Jurkat, Clone E6-1 (cell line): ENCODE measurements around the gene PGC. TPM values are rescaled to one million over a fixed set of nuclear protein-coding genes. Genes with fewer than 3 reads are reported as not detected.

Experiments
- DNase-seq: peaks from one replicate; pipeline ENCODE4 v3.0.0-alpha.2; 2011; ENCODE audit warnings: low read depth, low spot score
- H3K4me3 ChIP-seq: 2 replicates; pipeline ENCODE4 v1.5.1; 2011; ENCODE audit warnings: mild to moderate bottlenecking, low read length, control low read depth, moderate library complexity
- polyA plus RNA-seq: library from polyadenylated mRNA; unstranded; fragments of >200 nt; gene quantifications from one replicate; pipeline ENCODE4 v1.2.1, GENCODE V29; 2012; ENCODE audit warnings: missing spikeins; ENCODE audit not compliant: insufficient read length, insufficient read depth

The PGC gene
- not detected for polyA plus RNA-seq

GRCh38 chr6:41747256-41748101, at the start of gene PGC:
Gene PGC, minus strand, starts transcription at chr6:41747397. Its CDS starts 63 bp downstream, at chr6:41747334.
- no peak for DNase-seq
- H3K4me3 ChIP-seq: no peak within 1 kb of the TSS

GRCh38 chr6:41796474-41796873, 49.3 kb upstream of the PGC start:
- no peak for DNase-seq
- H3K4me3 ChIP-seq: no peak overlapping the region

DNA sequence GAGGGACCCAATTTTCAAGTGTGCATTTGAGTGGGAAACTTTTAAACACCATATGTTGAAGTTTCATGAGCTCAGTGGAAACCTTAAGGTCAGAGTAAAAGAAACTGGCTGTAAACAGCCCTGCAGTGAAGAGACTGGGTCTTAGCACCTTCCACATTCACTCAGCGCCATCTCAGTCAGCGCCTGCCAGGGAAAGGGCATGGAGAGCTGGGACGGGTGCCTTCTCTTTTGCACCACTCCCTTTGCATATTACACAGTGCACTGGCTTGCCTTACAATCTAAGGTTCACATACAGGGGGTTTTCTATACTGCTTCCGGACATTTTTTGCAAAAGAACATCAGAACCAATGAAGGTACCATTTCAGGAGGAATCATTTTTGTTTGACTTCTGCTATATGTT, 44.8 kb upstream of the PGC start:
- H3K4me3 ChIP-seq: no peak overlapping the region
- DNase-seq: no peak

- H3K4me3 ChIP-seq: no peak overlapping the region
- no peak for DNase-seq
These were observed 44.1 kb upstream of the PGC start for GRCh38 chr6:41791305-41791704.

DNA sequence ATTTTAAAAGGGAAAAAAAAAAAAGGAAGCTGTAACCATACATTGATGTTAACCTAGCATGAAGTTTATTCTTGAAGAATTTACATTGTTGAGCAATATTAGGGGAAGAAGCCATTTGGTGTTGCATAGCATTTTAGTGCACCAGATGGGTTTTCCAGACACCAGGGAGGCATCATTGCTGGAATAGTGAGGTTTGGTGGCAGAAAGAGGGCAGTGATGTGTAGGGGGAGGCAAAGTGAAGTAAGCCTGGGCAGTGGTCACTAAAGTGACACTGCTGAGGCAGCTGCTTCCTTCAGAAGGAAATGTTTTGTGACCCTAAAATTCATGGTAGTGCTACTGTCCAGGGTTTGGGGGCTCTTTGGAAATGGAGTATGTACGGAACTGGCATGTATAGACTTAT, 42.8 kb upstream of the PGC start:
- no peak for DNase-seq
- no peak overlapping the region for H3K4me3 ChIP-seq

- H3K4me3 ChIP-seq: no peak overlapping the region
- no peak for DNase-seq
These were observed 42.2 kb upstream of the PGC start for GRCh38 chr6:41789390-41789724.

GRCh38 chr6:41787219-41787917, 40.2 kb upstream of the PGC start, which contains the start of gene TOMM6:
Gene TOMM6, plus strand, starts transcription at chr6:41787694. Its CDS starts 4 bp downstream, at chr6:41787698.
- peak; percentile 90 for DNase-seq
- peak within 1 kb of the TSS; percentile 100 for H3K4me3 ChIP-seq

GRCh38 chr6:41786451-41787218, 39.4 kb upstream of the PGC start:
- peak overlapping the region; percentile 100 for H3K4me3 ChIP-seq
- peak; percentile 39 for DNase-seq

- no peak for DNase-seq
- H3K4me3 ChIP-seq: peak overlapping the region; percentile 100
These were observed 38.7 kb upstream of the PGC start for GRCh38 chr6:41785689-41786450.

DNA sequence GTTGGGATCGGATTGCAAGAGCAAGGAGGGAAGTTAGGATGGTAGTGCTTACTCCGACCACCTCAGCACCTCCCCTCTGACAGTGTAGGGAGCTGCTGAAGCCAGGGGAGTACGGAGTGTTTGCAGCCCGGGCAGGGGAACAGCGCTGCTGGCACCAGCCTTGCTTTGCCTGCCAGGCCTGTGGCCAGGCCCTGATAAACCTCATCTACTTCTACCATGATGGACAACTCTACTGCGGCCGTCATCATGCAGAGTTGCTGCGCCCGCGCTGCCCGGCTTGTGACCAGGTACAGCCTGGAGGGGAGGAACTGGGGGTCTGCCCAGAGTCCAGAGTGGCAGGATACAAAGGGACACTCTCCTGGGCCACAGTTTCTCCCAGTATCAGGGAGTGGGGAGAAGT, 38.1 kb upstream of the PGC start:
- no peak for DNase-seq
- H3K4me3 ChIP-seq: no peak overlapping the region

- H3K4me3 ChIP-seq: no peak overlapping the region
- DNase-seq: no peak
These were observed 37.5 kb upstream of the PGC start for GRCh38 chr6:41784581-41785171.

DNA sequence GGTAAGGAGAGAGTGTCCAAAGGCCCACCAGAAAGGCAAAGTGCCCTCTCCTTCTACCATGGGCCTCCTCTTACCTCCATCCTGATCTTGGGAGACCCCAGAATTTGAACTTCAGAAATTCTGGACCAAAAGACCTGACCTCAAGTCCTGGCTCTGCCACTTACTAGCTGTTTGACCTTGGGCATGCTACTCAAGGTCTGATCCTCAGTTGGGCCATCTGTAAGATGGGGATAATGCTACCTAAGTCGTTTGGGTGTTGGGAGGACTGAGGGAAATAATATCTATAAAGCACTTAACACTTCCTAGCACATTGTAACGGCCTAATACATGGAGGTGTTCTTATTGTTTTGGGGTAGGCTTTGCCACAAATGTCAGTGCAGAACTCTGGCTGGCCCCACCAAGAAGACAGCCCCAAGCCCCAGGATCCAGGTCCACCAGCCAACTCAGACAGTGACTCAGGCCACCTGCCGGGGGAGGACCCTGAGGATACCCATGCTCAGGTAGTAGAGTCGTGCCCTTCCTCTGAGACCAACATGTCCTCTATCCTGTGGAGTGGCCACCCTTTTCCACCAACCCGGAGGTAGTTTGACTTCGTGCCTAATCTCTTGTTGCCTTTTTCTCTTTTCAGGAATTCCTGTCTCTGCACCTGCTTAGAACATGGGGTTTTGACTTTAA, 36.0 kb upstream of the PGC start:
- no peak for DNase-seq
- no peak overlapping the region for H3K4me3 ChIP-seq

GRCh38 chr6:41781366-41781730, 34.2 kb upstream of the PGC start:
- no peak for DNase-seq
- no peak overlapping the region for H3K4me3 ChIP-seq

GRCh38 chr6:41780551-41781365, 33.6 kb upstream of the PGC start, which contains the start of gene PRICKLE4:
Gene PRICKLE4, plus strand, starts transcription at chr6:41780782. Its CDS starts 2,692 bp downstream, at chr6:41783474.
- no peak for DNase-seq
- peak within 1 kb of the TSS; percentile 75 for H3K4me3 ChIP-seq

- peak within 1 kb of the TSS; percentile 75 for H3K4me3 ChIP-seq
- peak; percentile 94 for DNase-seq
These were observed 32.8 kb upstream of the PGC start, which contains the start of gene FRS3 for GRCh38 chr6:41779788-41780550. Gene FRS3, minus strand, starts transcription at chr6:41779900. Its CDS starts 2,913 bp downstream, at chr6:41776987.

GRCh38 chr6:41779336-41779735, 32.1 kb upstream of the PGC start:
- no peak for DNase-seq
- H3K4me3 ChIP-seq: peak overlapping the region; percentile 75
